MM.1S (cell line): ENCODE results near the gene NKAP.

Experiments used
- DNase-seq: peaks from one replicate; pipeline ENCODE4 v3.0.0-alpha.2; 2015
- H2AFZ ChIP-seq: fragments of 300-600 bp; sonication (generic); 2 replicates; pipeline ENCODE4 v1.6.0; 2016; ENCODE audit warnings: antibody characterized with exemption, low read length
- H3F3A ChIP-seq: fragments of 300-600 bp; sonication (generic); 2 replicates; pipeline ENCODE4 v1.6.1; 2016; ENCODE audit warnings: mild to moderate bottlenecking, antibody characterized with exemption, low read length, moderate library complexity, mixed read lengths; ENCODE audit not compliant: insufficient read depth
- H3K27ac ChIP-seq: fragments of 300-600 bp; sonication (generic); 2 replicates; pipeline ENCODE4 v1.5.1; 2016; ENCODE audit warnings: mild to moderate bottlenecking, low read length
- H3K27me3 ChIP-seq: fragments of 300-600 bp; sonication (generic); replicated peaks from 2 replicates; pipeline ENCODE4 v1.6.0; 2016; ENCODE audit warnings: low read length; ENCODE audit not compliant: insufficient read depth
- H3K36me3 ChIP-seq: fragments of 300-600 bp; sonication (generic); replicated peaks from 2 replicates; pipeline ENCODE4 v1.6.1; 2016; ENCODE audit warnings: mild to moderate bottlenecking, low read length, mixed read lengths; ENCODE audit not compliant: insufficient read depth
- H3K4me1 ChIP-seq: fragments of 300-600 bp; sonication (generic); 2 replicates; pipeline ENCODE4 v1.6.1; 2016; ENCODE audit warnings: low read length, mixed read lengths
- H3K4me2 ChIP-seq: fragments of 300-600 bp; sonication (generic); 2 replicates; pipeline ENCODE4 v1.6.0; 2016; ENCODE audit warnings: low read depth, low read length
- H3K4me3 ChIP-seq: fragments of 300-600 bp; sonication (generic); 2 replicates; pipeline ENCODE4 v1.5.1; 2016; ENCODE audit warnings: low read length, mixed read lengths
- H3K79me2 ChIP-seq: fragments of 300-600 bp; sonication (generic); 2 replicates; pipeline ENCODE4 v1.6.1; 2016; ENCODE audit warnings: mixed run types, low read length, mixed read lengths
- H3K9ac ChIP-seq: fragments of 300-600 bp; sonication (generic); 2 replicates; pipeline ENCODE4 v1.6.1; 2016; ENCODE audit warnings: low read length, mixed read lengths
- H3K9me2 ChIP-seq: fragments of 300-600 bp; sonication (generic); replicated peaks from 2 replicates; pipeline ENCODE4 v1.6.1; 2016; ENCODE audit warnings: mild to moderate bottlenecking, low read length, mixed read lengths; ENCODE audit not compliant: insufficient read depth
- H3K9me3 ChIP-seq: fragments of 300-600 bp; sonication (generic); replicated peaks from 2 replicates; pipeline ENCODE4 v1.6.1; 2016; ENCODE audit warnings: mild to moderate bottlenecking, low read length, mixed read lengths; ENCODE audit not compliant: insufficient read depth
- H4K20me1 ChIP-seq: fragments of 300-600 bp; sonication (generic); 2 replicates; pipeline ENCODE4 v1.6.1; 2016; ENCODE audit warnings: mild to moderate bottlenecking, low read length, moderate library complexity, mixed read lengths; ENCODE audit not compliant: insufficient read depth
- CTCF ChIP-seq: fragments of 300-600 bp; sonication (generic); IDR thresholded peaks from 2 replicates; pipeline ENCODE4 v1.5.1; 2016; ENCODE audit warnings: antibody characterized with exemption, low read length, mixed read lengths
- EZH2 ChIP-seq: fragments of 300-600 bp; sonication (generic); optimal IDR thresholded peaks from 2 replicates; pipeline ENCODE3; 2017; ENCODE audit warnings: low read depth, mild to moderate bottlenecking, antibody characterized with exemption, low read length, mixed read lengths
- EZH2phosphoT487 ChIP-seq: fragments of 300-600 bp; sonication (generic); IDR thresholded peaks from 2 replicates; pipeline ENCODE4 v1.6.1; 2018; ENCODE audit warnings: antibody characterized with exemption, low read length

NKAP gene

GRCh38 chrX:119954374-119954773 is 10.8 kb upstream of the NKAP start:
- TF ChIP-seq EZH2phosphoT487 (no peak), CTCF (no peak), EZH2 (no peak)
- H3K4me3 ChIP-seq = no peak overlapping the region
- no peaks in the 10 kb centered on the region for H3K36me3 ChIP-seq
- no peaks in the 10 kb centered on the region for H3K4me1 ChIP-seq
- no peaks in the 10 kb centered on the region for H4K20me1 ChIP-seq
- no peak overlapping the region for H3K9ac ChIP-seq
- no peak overlapping the region for H3K27ac ChIP-seq
- no peak for DNase-seq
- H2AFZ ChIP-seq = no peak overlapping the region
- H3K4me2 ChIP-seq = no peak overlapping the region
- no peaks in the 10 kb centered on the region for H3F3A ChIP-seq
- H3K9me2 ChIP-seq = no peaks in the 10 kb centered on the region
- no peaks in the 10 kb centered on the region for H3K27me3 ChIP-seq
- no peaks in the 10 kb centered on the region for H3K9me3 ChIP-seq
- no peaks in the 10 kb centered on the region for H3K79me2 ChIP-seq

GRCh38 chrX:119948381-119948780 is 4.8 kb upstream of the NKAP start:
- Histone ChIP-seq H3K27ac (no peak overlapping the region), H3K4me1 (no peaks in the 10 kb centered on the region), H3K9ac (no peak overlapping the region), H2AFZ (no peak overlapping the region), H3K4me3 (no peak overlapping the region), H3K36me3 (no peaks in the 10 kb centered on the region), H3K27me3 (no peaks in the 10 kb centered on the region), H3K9me2 (no peaks in the 10 kb centered on the region), H3F3A (peaks cover 2% of the 10 kb centered on the region; the same call in 1 of the 2 replicates), H3K79me2 (no peaks in the 10 kb centered on the region), H3K4me2 (no peak overlapping the region), H3K9me3 (no peaks in the 10 kb centered on the region), H4K20me1 (no peaks in the 10 kb centered on the region)
- peak; percentile 18 for DNase-seq
- peak; percentile 45 for TF ChIP-seq CTCF
- TF ChIP-seq EZH2phosphoT487 = no peak

DNA sequence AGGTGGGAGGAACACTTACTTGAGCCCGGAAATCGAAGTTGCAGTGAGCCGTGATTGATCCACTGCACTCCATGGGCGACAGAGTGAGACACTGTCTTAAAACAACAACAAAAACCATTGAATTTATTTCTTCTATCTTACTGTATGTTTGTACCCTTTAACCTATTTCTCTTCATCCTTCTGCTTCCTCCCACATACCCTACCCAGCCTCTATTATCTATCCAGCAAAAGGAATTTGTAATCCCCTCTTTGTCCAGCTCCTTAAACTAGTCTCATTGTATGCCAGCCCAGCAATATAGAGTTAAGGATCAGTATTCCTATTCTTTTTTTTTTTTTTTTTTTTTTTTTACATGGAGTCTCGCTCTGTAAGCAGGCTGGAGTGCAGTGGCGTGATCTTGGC is 1.9 kb upstream of the NKAP start:
- Histone ChIP-seq H3K4me2 (no peak overlapping the region), H3F3A (peaks cover 14% of the 10 kb centered on the region), H3K4me3 (no peak overlapping the region), H3K9me3 (no peaks in the 10 kb centered on the region), H3K4me1 (no peaks in the 10 kb centered on the region), H3K9ac (no peak overlapping the region), H2AFZ (no peak overlapping the region), H3K27ac (no peak overlapping the region), H3K27me3 (no peaks in the 10 kb centered on the region), H3K9me2 (no peaks in the 10 kb centered on the region), H3K36me3 (no peaks in the 10 kb centered on the region), H4K20me1 (no peaks in the 10 kb centered on the region), H3K79me2 (peaks cover 18% of the 10 kb centered on the region)
- TF ChIP-seq EZH2phosphoT487 (no peak), CTCF (no peak), EZH2 (no peak)
- no peak for DNase-seq

- Histone ChIP-seq H3K79me2 (peaks cover 18% of the 10 kb centered on the region), H3K9me3 (no peaks in the 10 kb centered on the region), H3K4me3 (peak overlapping the region; percentile 77), H2AFZ (peak overlapping the region; percentile 90), H4K20me1 (no peaks in the 10 kb centered on the region), H3K36me3 (no peaks in the 10 kb centered on the region), H3K4me2 (peak overlapping the region; percentile 68), H3F3A (peaks cover 14% of the 10 kb centered on the region), H3K9me2 (no peaks in the 10 kb centered on the region), H3K4me1 (no peaks in the 10 kb centered on the region), H3K9ac (peak overlapping the region; percentile 81), H3K27ac (peak overlapping the region; percentile 83), H3K27me3 (no peaks in the 10 kb centered on the region)
- no peak for TF ChIP-seq EZH2phosphoT487
- TF ChIP-seq CTCF = no peak
- no peak for TF ChIP-seq EZH2
- no peak for DNase-seq
Measured at GRCh38 chrX:119942831-119943184, 743 bp downstream of the NKAP start.
